GM21515 (cell line): ENCODE measurements around the gene PLCD1.

Experiments used
- ATAC-seq: cut with Tn5 transposase; IDR thresholded peaks from one replicate; pipeline ENCODE4 v1.9.1; 2021; ENCODE audit not compliant: unreplicated experiment

Gene PLCD1

GRCh38 chr3:37967260-37967881 lies 62.1 kb downstream of the PLCD1 start:
- ATAC-seq: peak; percentile 73

GRCh38 chr3:37964716-37965115 lies 64.7 kb downstream of the PLCD1 start:
- ATAC-seq: no peak

DNA sequence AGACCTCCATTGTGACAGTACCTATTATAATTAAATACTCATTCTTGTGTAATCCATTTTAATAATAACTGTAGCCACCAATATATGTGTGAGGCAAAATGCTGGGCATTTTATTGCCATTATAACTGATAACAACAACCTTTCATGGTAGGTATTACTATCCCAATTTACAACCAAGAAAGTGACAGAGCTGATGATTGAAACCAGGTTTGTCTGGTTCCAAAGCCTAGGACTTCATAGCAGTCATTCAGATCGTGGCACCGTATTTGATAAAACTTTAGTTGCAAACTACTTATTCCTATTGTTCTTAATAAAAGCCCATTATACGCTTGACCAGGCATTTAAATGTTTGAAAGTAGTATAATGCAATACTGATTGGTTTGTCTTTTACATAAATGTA lies 65.3 kb downstream of the PLCD1 start:
- ATAC-seq: no peak

- ATAC-seq: no peak
These were observed 65.8 kb downstream of the PLCD1 start for GRCh38 chr3:37963635-37964034.

GRCh38 chr3:37963016-37963415 lies 66.4 kb downstream of the PLCD1 start:
- no peak for ATAC-seq

- no peak for ATAC-seq
These were observed 67.6 kb downstream of the PLCD1 start for GRCh38 chr3:37961622-37962431.

DNA sequence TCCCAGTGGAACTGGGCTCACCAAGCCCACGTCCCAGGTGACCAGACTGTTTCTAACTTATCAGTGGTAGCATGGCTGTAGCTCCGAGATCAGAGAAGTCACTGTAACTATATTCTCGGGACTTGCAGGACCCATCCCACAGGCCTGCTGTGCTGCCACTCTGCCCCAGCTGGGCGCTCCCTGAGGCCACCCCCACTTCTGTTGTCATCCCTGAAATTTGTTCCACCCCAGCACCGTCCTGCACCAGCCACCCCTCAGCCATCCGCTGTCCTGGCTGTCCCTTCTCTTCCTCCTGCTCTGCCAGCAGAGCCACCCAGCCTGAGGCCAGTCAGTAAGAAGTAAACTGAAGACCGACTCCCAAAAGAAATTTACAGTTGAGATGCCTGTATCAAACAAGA lies 71.9 kb downstream of the PLCD1 start:
- ATAC-seq: peak; percentile 18
